GM21737 (cell line): ENCODE data around the gene WNK2.
"Not testable (repeated sequence)": the region's sequence is repeated elsewhere in the genome, so short reads cannot be mapped to it uniquely, and the experiment has no call there.

Source experiments
- ATAC-seq: cut with Tn5 transposase; IDR thresholded peaks from one replicate; pipeline ENCODE4 v1.9.1; 2021; ENCODE audit warnings: mild to moderate bottlenecking, moderate library complexity; ENCODE audit not compliant: unreplicated experiment

The WNK2 gene

GRCh38 chr9:93183663-93184431, at the start of gene WNK2:
Gene WNK2, plus strand, starts transcription at chr9:93184139. Its CDS starts 791 bp downstream, at chr9:93184930.
- ATAC-seq, result no peak

- ATAC-seq, result no peak
Measured at GRCh38 chr9:93134740-93135444, 49.0 kb upstream of the WNK2 start.

GRCh38 chr9:93136011-93136440, 47.9 kb upstream of the WNK2 start:
- no peak for ATAC-seq

GRCh38 chr9:93137362-93137761, 46.6 kb upstream of the WNK2 start:
- ATAC-seq, result no peak

GRCh38 chr9:93138171-93138764, 45.7 kb upstream of the WNK2 start:
- no peak for ATAC-seq

- no peak for ATAC-seq
Measured at GRCh38 chr9:93139365-93140182, 44.4 kb upstream of the WNK2 start.

- no peak for ATAC-seq
Measured at GRCh38 chr9:93141771-93142483, 42.0 kb upstream of the WNK2 start.

- no peak for ATAC-seq
Measured at GRCh38 chr9:93143830-93144530, 40.0 kb upstream of the WNK2 start.

- ATAC-seq, result not testable (repeated sequence)
Measured at GRCh38 chr9:93146696-93147095, 37.2 kb upstream of the WNK2 start.

- no peak for ATAC-seq
Measured at GRCh38 chr9:93147632-93148031, 36.3 kb upstream of the WNK2 start.

- no peak for ATAC-seq
Measured at GRCh38 chr9:93148721-93149120, 35.2 kb upstream of the WNK2 start.

- ATAC-seq, result no peak
Measured at GRCh38 chr9:93149361-93149760, 34.6 kb upstream of the WNK2 start.

GRCh38 chr9:93151097-93151784, 32.7 kb upstream of the WNK2 start:
- ATAC-seq, result no peak

GRCh38 chr9:93154293-93154903, 29.5 kb upstream of the WNK2 start:
- no peak for ATAC-seq

GRCh38 chr9:93155716-93156474, 28.0 kb upstream of the WNK2 start:
- ATAC-seq, result no peak

- no peak for ATAC-seq
Measured at GRCh38 chr9:93156475-93157008, 27.4 kb upstream of the WNK2 start.

- peak; percentile 70 for ATAC-seq
Measured at GRCh38 chr9:93159601-93160471, 24.1 kb upstream of the WNK2 start.
